VCaP (cell line): ENCODE data around the gene C17orf107.
"Not testable (repeated sequence)": the region's sequence is repeated elsewhere in the genome, so short reads cannot be mapped to it uniquely, and the experiment has no call there.

Experiments
- H3K27ac ChIP-seq: fragments of 450-650 bp; 2 replicates; pipeline ENCODE4 v1.5.1; 2017
- CTCF ChIP-seq: fragments of 450-650 bp; conservative IDR thresholded peaks from 2 replicates; pipeline ENCODE4 v1.5.1; 2017; ENCODE audit warnings: mild to moderate bottlenecking, moderate library complexity

The C17orf107 gene

GRCh38 chr17:4861052-4861451 lies 38.3 kb upstream of the C17orf107 start:
- TF ChIP-seq CTCF = no peak
- H3K27ac ChIP-seq = no peak overlapping the region

GRCh38 chr17:4862720-4863119 lies 36.6 kb upstream of the C17orf107 start:
- no peak for TF ChIP-seq CTCF
- no peak overlapping the region for H3K27ac ChIP-seq

GRCh38 chr17:4863321-4863720 lies 36.0 kb upstream of the C17orf107 start:
- no peak for TF ChIP-seq CTCF
- H3K27ac ChIP-seq = no peak overlapping the region

GRCh38 chr17:4867535-4867934 lies 31.8 kb upstream of the C17orf107 start:
- not testable (repeated sequence) for H3K27ac ChIP-seq

- not testable (repeated sequence) for H3K27ac ChIP-seq
These were observed 30.0 kb upstream of the C17orf107 start for GRCh38 chr17:4869058-4869998.

- H3K27ac ChIP-seq = no peak overlapping the region
- TF ChIP-seq CTCF = no peak
These were observed 28.5 kb upstream of the C17orf107 start for GRCh38 chr17:4870855-4871254.

DNA sequence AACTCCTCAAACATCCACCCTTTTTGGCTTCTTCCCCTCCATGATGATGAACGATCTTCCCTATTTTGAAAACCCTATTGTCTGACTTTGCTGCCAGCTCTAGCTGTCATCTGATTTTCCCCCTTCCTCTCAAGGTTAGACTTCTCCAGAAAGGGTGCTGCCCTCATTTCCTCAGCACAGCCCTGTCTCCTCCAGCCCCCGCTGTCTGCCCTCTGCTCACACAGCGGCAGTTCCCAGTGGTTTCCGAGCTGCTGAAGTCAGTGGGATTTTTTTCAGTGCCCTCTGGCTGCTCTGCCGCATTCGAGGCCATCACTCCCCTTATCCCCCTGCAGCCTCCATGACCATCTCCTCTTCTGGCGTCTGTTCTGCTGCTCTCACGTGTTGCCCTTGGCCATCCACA lies 26.6 kb upstream of the C17orf107 start:
- H3K27ac ChIP-seq = no peak overlapping the region
- no peak for TF ChIP-seq CTCF

GRCh38 chr17:4877089-4877488 lies 22.2 kb upstream of the C17orf107 start:
- TF ChIP-seq CTCF = no peak
- H3K27ac ChIP-seq = peak overlapping the region; percentile 23; the same call in 1 of the 2 replicates
